ENCODE measurements around the gene MCM6. TPM values are rescaled to one million over a fixed set of nuclear protein-coding genes. Genes with fewer than 3 reads are reported as not detected.

MCM6 gene
- total and polyA plus RNA-seq, 7 donors, result 6.0 to 22.2 (median 9.2) TPM

DNA sequence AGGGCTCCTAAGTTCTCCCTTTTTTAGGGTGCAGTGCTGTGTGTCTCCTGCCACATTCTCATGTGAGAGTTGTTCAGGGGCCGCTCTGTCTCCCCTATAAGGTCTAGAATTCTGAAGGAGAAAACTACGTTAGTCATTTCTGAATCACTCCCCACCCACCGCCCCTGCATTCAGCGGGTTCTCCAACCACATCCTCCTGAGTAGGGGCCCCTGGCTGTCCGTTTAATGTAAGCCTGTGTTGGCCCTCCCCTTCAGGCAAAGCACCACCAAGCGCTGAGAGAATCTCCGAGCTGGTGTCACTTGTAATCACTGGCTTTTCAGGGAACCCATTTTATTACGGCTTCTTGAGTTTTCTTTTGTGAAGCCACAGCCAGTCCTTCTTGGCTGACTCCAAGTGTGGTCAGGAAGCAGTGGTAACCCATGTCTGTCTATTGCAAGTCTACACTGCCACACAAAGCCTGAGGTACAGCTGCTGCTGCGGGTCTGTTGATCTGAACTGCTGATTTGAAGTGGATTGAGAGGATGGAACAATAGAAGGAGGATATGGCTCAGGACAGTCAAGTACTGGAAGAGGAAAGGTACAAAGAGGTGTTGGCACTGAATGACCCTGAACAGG is 56.1 kb downstream of the MCM6 start:
- Histone ChIP-seq H3K9me3 (peaks cover 0 to 2% (median 0%) of the 10 kb centered on the region in 4 donors), H3K4me3 (no peak overlapping the region), H3K27ac (no peak overlapping the region), H3K36me3 (no peaks in the 10 kb centered on the region), H3K27me3 (no peaks in the 10 kb centered on the region), H3K4me1 (no peaks in the 10 kb centered on the region)
- no peak for DNase-seq
- no peak for TF ChIP-seq POLR2AphosphoS5 (IDR thresholded peaks at IDR 0.05)
- no peak for TF ChIP-seq EP300 (IDR thresholded peaks at IDR 0.05)
- no peak for TF ChIP-seq POLR2A (IDR thresholded peaks at IDR 0.05)
- TF ChIP-seq, protein P1, sequence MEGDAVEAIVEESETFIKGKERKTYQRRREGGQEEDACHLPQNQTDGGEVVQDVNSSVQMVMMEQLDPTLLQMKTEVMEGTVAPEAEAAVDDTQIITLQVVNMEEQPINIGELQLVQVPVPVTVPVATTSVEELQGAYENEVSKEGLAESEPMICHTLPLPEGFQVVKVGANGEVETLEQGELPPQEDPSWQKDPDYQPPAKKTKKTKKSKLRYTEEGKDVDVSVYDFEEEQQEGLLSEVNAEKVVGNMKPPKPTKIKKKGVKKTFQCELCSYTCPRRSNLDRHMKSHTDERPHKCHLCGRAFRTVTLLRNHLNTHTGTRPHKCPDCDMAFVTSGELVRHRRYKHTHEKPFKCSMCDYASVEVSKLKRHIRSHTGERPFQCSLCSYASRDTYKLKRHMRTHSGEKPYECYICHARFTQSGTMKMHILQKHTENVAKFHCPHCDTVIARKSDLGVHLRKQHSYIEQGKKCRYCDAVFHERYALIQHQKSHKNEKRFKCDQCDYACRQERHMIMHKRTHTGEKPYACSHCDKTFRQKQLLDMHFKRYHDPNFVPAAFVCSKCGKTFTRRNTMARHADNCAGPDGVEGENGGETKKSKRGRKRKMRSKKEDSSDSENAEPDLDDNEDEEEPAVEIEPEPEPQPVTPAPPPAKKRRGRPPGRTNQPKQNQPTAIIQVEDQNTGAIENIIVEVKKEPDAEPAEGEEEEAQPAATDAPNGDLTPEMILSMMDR (IDR thresholded peaks at IDR 0.05), result no peak
- 37 to 73% methylated on average over 9 of the region's 9 CpGs for WGBS, 2 donors
- intact Hi-C loops (cut with DNase I), result no loop called here

GRCh38 chr2:135818937-135819610 is 57.2 kb downstream of the MCM6 start:
- no peaks in the 10 kb centered on the region for H3K9me3 ChIP-seq
- no peaks in the 10 kb centered on the region for H3K27me3 ChIP-seq
- TF ChIP-seq POLR2AphosphoS5 (IDR thresholded peaks at IDR 0.05) (no peak), EP300 (IDR thresholded peaks at IDR 0.05) (no peak), POLR2A (IDR thresholded peaks at IDR 0.05) (no peak)
- TF ChIP-seq, protein P1 (IDR thresholded peaks at IDR 0.05), result no peak
- intact Hi-C loops (cut with DNase I), result no loop called here
- no peak for DNase-seq
- WGBS, 2 donors, result 77 to 80% methylated on average over 8 of the region's 8 CpGs
- no peaks in the 10 kb centered on the region for H3K36me3 ChIP-seq
- no peak overlapping the region for H3K4me3 ChIP-seq
- H3K4me1 ChIP-seq, result no peaks in the 10 kb centered on the region
- no peak overlapping the region for H3K27ac ChIP-seq

GRCh38 chr2:135817951-135818350 is 58.3 kb downstream of the MCM6 start:
- TF ChIP-seq, protein P1 (IDR thresholded peaks at IDR 0.05), result no peak
- TF ChIP-seq EP300 (IDR thresholded peaks at IDR 0.05), result no peak
- TF ChIP-seq POLR2A (IDR thresholded peaks at IDR 0.05), result no peak
- TF ChIP-seq POLR2AphosphoS5 (IDR thresholded peaks at IDR 0.05), result no peak
- Histone ChIP-seq H3K4me3 (no peak overlapping the region), H3K4me1 (no peaks in the 10 kb centered on the region), H3K9me3 (no peaks in the 10 kb centered on the region), H3K36me3 (no peaks in the 10 kb centered on the region), H3K27me3 (no peaks in the 10 kb centered on the region), H3K27ac (no peak overlapping the region)
- no peak for DNase-seq
- WGBS, 2 donors, result 85 to 88% methylated on average over 4 of the region's 4 CpGs
- intact Hi-C loops (cut with DNase I), result no loop called here

- WGBS, 2 donors, result 90 to 93% methylated on average over 18 of the region's 18 CpGs
- intact Hi-C loops (cut with DNase I), result no loop called here
Observed at GRCh38 chr2:135817466-135817865, 58.8 kb downstream of the MCM6 start.

More at GRCh38 chr2:135817466-135817865, 58.8 kb downstream of the MCM6 start:
- Histone ChIP-seq H3K27me3 (no peaks in the 10 kb centered on the region), H3K4me1 (no peaks in the 10 kb centered on the region), H3K9me3 (no peaks in the 10 kb centered on the region), H3K27ac (no peak overlapping the region), H3K4me3 (no peak overlapping the region), H3K36me3 (no peaks in the 10 kb centered on the region)
- DNase-seq, result no peak
- TF ChIP-seq POLR2A (IDR thresholded peaks at IDR 0.05) (no peak), POLR2AphosphoS5 (IDR thresholded peaks at IDR 0.05) (no peak)
- TF ChIP-seq, protein P1 (IDR thresholded peaks at IDR 0.05), result no peak

Data from sigmoid colon (tissue), 7 donors.